Kidney glomerular epithelial cell (primary cell): ENCODE results near the gene GZMM.

Source experiments
- DNase-seq: peaks from one replicate; lab custom pipeline; 2025; lab: John Stamatoyannopoulos, UW

The GZMM gene

DNA sequence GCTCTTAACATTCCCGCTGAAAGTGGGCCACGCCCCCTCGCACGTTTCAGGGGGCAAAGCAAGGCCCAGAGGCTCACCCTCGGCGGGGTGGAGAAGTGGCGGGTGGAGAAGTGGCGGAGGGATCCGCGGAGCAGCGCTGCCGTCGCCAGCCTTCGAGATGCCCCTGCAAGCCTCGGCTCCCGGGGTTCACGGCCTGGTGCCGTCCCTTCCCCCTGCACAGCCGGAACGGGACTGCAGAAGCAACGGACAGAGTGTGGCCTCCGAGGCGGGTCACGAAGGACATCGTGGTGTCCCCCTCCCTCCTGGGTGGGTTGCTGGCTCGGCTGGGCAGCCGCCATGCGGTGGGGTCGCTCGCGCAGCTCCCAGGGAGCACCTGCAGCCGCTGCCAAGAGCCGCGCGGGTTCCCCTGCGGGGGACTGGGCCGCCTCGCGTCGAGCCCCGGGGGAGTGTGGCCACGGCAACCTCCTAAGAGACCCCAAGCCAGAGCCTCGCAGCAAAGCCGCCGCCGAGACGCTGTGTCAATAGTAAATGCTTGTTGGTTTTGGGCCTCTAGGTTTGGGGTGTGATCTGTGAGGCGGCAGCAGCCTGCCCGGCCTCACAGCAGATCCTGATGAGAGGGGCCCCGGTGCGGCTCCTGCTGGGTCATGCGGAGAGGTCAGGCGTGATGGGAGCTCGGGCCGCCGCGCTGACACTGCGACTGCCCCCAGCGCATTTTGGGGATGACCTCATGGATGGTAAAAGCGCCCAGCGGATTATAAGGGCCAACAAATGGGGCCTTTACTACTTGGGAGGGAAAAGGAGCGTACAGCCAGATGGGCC lies 31.1 kb upstream of the GZMM start:
- DNase-seq, result no peak

DNA sequence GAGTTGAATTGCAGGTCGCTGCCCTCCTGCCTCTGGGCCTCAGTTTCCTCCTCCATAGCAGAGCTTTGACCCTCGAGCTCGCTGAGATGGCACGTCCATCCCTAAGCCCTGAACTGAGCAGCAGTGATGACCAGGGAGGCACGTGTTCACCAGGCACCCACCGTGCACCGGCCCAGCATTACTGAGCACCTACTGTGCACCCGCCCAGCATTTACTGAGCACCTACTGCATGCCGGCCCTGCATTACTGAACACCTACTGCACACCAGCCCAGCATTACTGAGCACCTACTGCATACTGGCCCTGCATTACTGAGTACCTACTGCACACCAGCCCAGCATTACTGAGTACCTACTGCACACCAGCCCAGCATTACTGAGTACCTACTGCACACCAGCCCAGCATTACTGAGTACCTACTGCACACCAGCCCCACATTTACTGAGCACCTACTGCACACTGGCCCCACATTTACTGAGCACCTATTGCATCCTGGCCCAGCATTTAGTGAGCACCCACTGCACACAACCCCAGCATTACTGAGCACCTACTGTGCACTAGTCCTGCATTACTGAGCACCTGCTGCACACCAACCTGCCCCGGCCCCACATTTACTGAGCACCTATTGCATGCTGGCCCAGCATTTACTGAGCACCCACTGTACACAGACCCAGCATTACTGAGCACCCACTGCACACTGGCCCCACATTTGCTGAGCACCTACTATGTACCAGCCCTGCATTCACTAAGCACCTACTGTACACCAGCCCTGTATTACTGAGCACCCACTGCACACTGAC lies 30.3 kb upstream of the GZMM start:
- DNase-seq, result no peak

DNA sequence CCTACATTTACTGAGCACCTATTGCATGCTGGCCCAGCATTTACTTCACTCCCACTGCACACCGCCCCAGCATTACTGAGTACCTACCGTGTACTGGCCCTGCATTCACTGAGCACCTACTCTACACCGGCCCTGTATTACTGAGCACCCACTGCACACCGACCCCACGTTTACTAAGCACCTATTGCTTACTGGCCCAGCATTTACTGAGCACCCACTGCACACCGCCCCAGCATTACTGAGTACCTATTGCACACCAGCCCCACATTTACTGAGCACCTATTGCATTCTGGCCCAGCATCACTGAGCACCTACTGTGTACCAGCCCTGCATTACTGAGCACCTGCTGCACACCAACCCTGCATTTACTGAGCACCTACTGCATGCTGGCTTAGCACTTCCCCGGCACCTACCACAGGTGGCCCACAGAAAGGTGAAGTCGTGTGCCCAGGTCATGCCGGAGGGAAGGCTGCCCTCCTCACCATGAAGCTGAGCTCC lies 29.6 kb upstream of the GZMM start:
- DNase-seq, result no peak

DNA sequence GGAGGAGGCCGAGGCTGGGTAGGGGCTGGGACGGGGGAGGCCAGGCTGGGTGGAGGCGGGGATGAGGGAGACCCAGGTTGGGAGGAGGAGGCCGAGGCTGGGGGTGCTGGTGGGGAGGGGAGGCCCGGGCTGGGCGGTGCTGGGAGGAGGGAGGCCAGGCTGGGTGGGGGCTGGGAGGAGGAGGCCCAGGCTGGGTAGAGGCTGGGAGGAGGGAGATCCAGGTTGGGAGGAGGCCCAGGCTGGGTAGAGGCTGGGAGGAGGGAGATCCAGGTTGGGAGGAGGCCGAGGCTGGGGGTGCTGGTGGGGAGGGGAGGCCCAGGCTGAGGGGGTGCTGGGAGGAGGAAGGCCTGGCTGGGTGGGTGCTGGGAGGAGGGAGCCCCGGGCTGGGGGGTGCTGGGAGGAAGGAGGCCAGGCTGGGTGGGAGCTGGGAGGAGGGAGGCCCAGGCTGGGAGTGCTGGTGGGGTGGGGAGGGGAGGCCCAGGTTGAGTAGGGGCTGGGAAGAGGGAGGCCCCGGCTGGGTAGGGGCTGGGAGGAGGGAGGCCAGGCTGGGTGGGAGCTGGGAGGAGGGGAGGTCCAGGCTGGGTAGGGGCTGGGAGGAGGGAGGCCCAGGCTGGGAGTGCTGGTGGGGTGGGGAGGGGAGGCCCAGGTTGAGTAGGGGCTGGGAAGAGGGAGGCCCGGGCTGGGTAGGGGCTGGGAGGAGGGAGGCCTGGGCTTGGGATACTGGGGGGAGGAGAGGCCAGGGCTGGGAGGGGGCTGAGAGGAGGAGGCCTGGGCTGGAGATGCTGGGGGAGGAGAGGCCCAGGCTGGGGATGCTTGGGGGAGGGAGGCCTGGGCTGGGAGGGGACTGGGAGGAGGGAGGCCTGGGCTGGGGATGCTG lies 25.9 kb upstream of the GZMM start:
- DNase-seq, result no peak

DNA sequence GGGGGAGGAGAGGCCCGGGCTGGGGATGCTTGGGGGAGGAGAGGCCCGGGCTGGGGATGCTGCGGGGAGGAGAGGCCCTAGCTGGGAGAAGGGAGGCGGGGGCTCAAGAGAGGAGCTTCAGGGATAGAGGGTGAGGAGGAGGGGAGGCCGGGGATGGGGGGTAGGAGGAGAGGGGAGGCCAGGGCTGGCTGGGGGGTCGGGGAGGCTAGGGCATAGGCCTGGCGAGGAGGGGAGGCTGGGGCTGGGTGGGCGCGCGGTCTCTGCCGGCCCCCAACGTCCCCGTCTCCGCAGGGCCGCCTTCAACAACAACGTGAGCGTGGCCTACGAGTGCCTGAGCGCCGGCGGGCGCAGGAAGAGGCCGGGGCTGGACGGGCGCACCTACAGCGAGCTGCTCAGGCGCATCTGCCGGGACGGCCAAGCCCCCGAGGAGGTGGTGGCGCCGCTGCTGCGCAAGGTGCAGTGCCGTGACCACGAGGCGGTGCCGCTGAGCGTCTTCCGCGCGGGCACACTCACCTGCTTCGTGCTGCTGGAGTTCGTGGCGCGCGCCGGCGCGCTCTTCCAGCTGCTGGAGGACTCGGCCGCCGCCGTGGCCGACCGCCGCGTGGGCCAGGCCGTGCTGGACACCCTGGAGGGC lies 25.1 kb upstream of the GZMM start:
- no peak for DNase-seq

DNA sequence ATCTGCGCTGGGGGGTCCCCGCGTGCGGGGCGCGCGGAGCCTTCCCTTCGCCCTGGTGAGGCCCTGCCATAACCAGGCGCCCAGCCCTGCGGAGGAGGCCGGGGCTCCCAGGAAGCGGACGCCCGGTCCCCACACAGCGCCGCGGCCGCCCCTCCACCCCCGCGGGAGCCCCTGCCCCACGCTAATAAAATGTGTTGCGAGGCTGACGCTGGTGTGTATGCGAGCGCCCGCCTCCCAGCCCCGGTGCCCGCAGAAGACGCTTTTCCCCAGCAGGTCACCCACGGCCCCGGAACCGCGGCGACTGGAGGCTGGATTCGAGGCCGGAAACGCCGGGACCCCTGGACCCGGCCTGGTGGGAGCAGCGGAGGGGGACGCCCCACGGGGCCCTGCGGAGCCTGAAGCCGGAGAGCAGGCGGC lies 24.4 kb upstream of the GZMM start:
- DNase-seq, result no peak

DNA sequence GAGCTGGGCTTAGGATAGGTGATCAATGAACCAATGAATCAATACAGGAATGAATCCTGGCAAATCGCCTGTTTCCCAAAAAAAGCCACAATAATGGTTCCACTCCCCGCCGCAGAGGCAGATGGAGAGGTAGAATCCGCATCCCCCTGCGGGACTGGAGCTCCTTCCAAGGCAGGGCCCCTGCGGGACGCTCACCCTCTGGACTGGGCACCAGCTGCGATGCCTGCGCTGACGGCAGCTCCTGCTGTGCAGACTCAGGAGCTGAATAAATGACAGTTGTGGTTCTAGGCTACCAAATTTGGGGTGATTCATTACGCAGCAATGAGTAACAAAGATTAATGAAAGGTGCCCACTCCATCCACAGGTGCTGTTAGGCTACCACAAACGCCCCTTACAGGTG lies 21.1 kb upstream of the GZMM start:
- no peak for DNase-seq

DNA sequence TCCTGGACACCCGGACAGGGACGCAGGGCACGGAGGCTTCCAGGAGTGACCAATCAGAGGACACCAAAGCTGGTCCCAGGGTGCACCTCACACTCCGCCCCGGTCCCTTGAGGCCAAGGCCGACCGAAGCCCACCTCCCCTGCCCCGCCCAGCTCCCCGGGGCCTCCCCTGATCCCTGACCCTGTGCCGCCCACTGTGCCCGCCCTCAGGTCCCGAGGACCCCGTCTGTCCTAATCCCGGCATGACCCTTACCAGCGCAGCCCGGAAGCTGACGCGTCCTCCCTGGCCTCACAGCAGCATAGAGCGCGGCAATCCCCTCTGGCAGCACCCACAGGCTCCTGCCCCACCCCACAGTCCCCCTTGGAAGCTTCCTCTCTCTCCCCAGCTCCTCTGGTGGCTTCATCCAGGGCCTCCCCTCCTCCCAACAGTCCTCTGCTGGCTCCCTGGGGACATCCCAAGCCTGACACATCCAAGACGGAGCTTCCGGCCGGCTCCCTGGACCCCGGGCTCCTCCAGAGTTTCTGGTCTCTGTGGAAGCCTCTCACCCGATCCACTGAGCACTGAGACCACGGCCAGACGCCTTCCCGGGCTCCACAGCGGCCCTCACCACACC lies 19.7 kb upstream of the GZMM start:
- DNase-seq, result no peak

DNA sequence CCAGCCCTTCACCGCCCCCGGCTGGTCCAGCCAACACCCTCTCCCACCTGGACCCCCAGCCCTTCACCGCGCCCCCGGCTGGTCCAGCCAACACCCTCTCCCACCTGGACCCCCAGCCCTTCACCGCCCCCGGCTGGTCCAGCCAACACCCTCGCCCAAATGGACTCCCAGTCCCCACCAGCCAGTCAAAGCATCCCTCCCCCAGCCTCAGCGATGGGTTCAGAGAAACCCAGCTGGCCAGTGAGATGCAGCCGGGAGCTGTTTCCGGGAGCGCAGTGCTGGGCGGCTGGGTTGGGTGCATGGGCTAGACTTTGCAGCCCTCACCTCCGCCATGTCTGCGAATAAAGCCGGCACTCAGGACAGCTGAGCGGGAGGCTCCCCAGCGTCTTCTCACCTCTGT lies 18.8 kb upstream of the GZMM start:
- DNase-seq, result no peak

DNA sequence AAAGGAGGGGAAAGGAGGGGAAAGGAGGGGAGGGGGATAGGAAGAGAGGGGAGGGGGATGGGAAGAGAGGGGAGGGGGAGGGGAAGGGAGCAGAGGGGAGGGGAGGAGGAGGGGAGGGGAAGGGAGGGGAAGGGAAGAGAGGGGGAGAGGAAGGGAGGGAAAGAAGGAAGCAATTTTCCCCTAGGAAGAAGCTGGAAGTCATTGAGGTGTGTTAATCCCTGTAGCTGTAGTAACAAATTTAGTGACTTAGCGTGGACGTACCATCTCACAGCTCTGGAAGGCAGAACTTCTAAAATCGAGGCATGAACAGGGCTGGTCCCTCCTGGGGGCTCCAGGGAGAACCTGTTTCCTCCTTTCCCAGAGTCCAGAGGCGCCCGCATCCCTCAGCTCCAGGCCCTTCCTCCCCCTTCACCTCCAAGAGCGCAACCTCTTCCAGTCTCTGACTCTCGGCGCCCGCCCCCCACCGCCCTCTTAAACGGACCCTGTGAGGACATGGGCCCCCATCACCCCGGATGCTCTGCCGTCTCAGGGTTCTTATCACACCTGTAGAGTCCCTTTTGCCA lies 17.9 kb upstream of the GZMM start:
- no peak for DNase-seq

DNA sequence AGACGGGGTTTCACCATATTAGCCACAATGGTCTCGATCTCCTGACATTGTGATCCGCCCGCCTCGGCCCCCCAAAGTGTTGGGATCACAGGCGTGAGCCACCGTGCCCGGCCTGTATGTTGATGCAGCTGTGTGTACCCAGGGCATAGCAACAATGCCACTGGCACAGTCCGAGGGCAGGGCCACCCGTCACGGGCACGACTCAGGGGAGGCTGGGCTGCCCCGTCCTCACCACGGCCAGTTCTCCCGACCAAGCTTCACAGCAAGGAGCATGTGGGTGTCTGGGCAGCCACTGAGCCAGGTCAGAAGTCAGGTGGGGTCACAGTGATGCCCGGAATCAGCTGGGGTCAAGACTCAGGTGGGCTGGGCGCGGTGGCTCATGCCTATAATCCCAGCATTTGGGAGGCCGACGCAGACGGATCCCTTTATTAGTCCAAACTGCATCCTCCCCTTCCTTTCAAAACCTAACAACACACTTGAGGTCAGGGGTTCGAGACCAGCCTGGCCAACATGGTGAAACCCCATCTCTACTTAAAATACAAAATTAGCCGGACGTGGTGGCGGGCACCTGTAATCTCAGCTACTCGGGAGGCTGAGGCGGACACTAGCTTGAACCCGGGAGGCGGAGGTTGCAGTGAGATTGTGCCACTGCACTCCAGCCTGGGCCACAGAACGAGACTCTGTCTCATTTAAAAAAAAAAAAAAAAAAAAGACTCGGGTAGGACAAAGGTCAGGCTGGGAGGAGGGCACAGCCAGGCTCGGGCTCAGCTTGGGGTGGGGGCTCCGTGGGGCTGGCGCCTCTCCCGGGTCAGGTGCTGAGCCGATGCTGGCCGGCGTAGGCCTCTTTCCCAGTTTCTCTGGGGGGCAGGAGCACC lies 13.5 kb upstream of the GZMM start:
- DNase-seq, result no peak

DNA sequence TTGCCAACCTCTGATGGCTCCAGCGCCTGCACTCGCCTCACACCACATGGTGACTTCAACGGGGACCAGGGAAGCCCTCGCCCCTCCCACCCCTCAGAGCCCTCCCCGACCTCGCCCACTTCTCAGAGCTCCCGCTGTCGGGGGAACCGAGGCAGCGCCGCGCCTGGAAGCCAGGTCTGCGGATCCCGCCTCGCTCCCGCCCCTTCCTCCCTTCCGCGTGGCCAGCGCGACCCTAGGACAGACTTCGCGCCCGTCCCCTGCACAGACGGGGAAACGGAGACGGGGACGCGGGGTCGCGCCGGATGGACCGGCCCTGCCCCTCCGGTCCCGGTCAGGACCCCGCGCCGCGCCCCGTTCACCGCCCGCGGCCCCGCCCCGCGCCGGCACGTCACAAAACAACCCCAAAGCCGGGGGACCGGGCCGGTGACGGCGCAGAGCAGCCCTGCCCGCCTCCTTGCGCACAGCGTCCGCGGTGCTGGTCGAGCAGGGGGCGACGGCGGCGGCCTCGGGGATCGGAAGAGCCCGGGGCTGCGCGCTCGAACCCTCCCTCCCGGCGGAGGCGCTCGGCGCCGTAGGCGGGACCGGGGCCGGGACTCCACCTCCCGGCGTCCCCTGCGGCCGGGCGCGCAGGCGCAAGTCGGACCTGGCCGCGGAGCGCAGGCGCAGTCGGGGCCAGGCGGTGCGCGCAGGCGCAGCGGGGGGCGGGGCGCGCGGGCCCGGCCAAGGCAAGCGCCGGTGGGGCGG lies 12.7 kb upstream of the GZMM start:
- DNase-seq, result peak; percentile 58

DNA sequence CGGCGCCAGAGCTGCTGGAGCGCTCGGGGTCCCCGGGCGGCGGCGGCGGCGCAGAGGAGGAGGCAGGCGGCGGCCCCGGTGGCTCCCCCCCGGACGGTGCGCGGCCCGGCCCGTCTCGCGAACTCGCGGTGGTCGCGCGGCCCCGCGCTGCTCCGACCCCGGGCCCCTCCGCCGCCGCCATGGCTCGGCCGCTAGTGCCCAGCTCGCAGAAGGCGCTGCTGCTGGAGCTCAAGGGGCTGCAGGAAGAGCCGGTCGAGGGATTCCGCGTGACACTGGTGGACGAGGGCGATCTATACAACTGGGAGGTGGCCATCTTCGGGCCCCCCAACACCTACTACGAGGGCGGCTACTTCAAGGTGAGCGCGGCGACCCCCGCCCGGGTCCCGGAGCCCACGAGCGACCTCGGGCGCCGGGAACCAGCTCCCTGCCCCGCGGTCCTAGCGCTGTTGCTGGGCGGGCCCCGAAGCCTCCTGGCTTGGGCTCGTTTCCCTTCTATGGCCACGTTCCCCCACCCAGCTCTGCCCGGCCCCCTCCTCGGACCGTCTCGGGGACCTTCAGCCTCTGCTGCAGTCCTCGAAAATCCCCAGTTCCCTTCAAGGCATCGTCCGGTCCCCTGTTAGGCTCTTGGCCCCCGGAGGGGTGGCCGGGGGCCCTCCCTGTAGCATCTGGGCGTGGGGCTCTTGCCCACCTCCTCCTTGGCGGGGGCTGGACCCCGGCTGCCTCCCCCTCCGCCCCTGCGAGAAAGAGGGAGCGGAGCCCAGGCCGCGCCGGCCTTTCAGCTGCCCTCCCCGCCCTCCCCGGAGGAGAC lies 11.9 kb upstream of the GZMM start, which contains the start of gene CDC34:
Gene CDC34, plus strand, starts transcription at position 8 of the 808 bp plus-strand sequence. Its CDS starts 172 bp downstream, at position 180.
- DNase-seq, result no peak

DNA sequence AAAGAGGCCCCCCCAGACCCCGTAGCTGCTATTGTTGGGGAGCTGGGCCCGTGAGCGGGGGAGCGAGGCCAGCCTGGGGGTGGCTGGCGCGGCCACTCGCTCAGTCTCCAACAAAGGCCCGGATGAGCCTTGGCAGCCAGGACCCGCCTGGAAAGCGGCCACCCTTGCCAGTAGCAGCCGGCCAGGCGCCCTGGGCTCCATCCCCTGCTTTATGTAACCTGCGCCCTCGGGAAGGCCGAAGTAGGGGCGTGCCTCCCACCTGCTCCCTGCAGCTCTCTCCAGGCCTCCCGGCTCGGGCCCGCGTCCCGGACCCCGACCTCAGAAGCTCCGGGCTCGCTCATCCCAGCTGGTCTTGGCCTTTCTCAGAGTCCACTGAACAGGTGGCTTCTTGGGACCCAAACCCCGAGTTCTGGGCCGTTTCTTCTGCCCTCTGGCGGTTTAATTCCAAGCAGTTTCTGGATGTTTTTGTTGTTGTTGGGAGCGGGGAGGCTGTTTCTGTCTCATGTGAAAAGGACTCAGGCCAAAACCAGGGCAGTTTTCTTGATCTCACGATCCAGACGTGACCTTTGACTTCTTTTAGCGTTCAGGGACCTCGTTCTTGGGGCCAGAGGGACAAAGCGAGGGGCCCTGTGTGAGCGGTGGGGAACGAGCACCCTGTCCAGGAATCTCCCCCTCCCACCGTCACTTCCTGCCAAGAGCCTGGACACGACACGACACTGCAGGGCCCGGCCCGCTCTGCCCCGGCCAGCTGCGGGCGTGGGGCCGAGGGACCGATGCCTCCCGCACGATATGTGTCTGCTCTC lies 11.1 kb upstream of the GZMM start:
- peak; percentile 59 for DNase-seq

DNA sequence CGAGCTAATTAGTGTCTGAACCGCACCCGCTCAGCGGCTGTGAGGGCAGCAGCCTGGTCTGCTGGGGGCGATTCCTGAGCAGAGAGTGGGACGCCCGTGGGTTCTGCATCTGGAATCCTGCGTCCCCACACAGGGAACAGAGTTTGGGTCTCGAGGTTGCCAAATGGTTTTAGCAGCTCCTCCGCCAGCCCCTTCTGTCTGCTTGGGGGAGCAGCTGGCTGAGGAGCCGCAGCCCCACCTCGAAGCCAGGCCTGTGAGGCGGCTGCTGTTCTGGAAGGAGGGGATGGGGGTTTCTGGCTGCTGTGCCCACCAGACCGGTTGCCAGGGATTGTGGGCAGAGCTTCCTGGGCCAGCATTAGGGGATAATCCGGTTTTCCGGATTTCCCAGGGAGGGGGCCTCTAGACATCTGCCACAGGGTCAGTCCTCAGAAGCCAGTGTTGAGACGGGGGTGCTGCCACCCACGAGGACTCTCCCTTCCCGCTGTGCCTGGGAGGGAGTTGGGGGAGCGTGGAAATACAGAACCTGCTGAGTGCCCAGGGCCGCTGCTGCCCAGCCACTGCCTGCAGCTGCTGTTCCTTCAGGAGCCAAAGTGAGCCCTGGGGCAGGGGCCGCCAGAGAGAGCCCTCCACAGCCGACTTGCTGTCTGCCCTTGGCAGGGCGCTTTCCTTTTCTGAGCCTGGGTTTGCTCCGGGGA lies 10.3 kb upstream of the GZMM start:
- DNase-seq, result no peak

DNA sequence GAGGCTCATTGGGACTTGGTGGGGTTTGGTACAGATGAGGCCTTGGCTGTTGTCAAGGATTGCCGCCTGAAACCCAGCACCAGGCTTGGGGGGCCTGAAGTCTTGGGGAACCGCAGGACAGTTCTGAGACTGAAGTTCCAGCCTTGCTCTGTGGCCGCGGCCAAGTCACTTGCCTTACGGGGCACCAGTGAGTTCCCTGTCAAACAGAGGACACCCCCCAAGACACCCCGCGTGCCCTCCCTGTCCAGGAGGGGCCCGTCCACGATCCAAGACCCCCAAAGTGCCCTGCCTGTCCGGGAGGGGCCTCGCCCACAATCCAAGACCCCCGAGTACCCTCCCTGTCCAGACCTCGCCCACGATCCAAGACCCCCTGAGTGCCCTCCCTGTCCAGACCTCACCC lies 9.8 kb upstream of the GZMM start:
- DNase-seq, result no peak
